SU-DHL-6 (cell line): Measurements from ENCODE around the gene COL4A1.

Experiments
- H2AFZ ChIP-seq: fragments of 200-600 bp; sonication (generic); 2 replicates; pipeline ENCODE4 v1.6.1; 2014; ENCODE audit warnings: low read depth, mild to moderate bottlenecking, moderate library complexity, mixed read lengths, antibody characterized with exemption, low read length; ENCODE audit not compliant: severe bottlenecking
- H3F3A ChIP-seq: fragments of 200-600 bp; shearing (Covaris generic); 2 replicates; pipeline ENCODE4 v1.6.0; 2016; ENCODE audit warnings: antibody characterized with exemption, mild to moderate bottlenecking; ENCODE audit not compliant: insufficient read depth
- H3K27ac ChIP-seq: fragments of 200-600 bp; sonication (generic); 2 replicates; pipeline ENCODE4 v1.5.1; 2016; ENCODE audit warnings: low read depth, mild to moderate bottlenecking, low read length, moderate library complexity, mixed read lengths
- H3K27me3 ChIP-seq: fragments of 200-600 bp; sonication (generic), shearing (Covaris generic); 2 replicates; pipeline ENCODE4 v1.6.0; 2014; ENCODE audit warnings: mild to moderate bottlenecking, low read length
- H3K36me3 ChIP-seq: fragments of 200-600 bp; sonication (generic); 2 replicates; pipeline ENCODE4 v1.6.1; 2014; ENCODE audit warnings: mild to moderate bottlenecking, low read length, mixed read lengths
- H3K4me2 ChIP-seq: fragments of 300-600, 200-600 bp; shearing (Covaris generic), sonication (generic); 2 replicates; pipeline ENCODE4 v1.6.0; 2014; ENCODE audit warnings: low read length, low read depth, mild to moderate bottlenecking; ENCODE audit not compliant: poor library complexity, severe bottlenecking
- H3K4me3 ChIP-seq: fragments of 200-600 bp; sonication (generic); 2 replicates; pipeline ENCODE4 v1.5.1; 2014; ENCODE audit warnings: antibody characterized with exemption, low read length, mild to moderate bottlenecking, mixed read lengths; ENCODE audit not compliant: insufficient read depth, poor library complexity, severe bottlenecking
- H3K79me2 ChIP-seq: fragments of 200-600 bp; sonication (generic); 2 replicates; pipeline ENCODE4 v1.6.1; 2014; ENCODE audit warnings: mild to moderate bottlenecking, low read length, moderate library complexity; ENCODE audit not compliant: insufficient read depth
- H3K9ac ChIP-seq: fragments of 200-600 bp; sonication (generic); 2 replicates; pipeline ENCODE4 v1.7.0; 2014; ENCODE audit warnings: mild to moderate bottlenecking, low read length
- H3K9me2 ChIP-seq: fragments of 200-600 bp; sonication (generic); replicated peaks from 2 replicates; pipeline ENCODE4 v1.6.1; 2014; ENCODE audit warnings: low read length; ENCODE audit not compliant: insufficient read depth
- H3K9me3 ChIP-seq: fragments of 200-600 bp; sonication (generic); 2 replicates; pipeline ENCODE4 v1.6.1; 2014; ENCODE audit warnings: low read length, mixed read lengths; ENCODE audit not compliant: insufficient read depth
- H4K20me1 ChIP-seq: fragments of 200-600 bp; sonication (generic); 2 replicates; pipeline ENCODE4 v1.6.1; 2014; ENCODE audit warnings: low read depth, mild to moderate bottlenecking, antibody characterized with exemption, low read length, moderate library complexity, mixed read lengths
- EZH2phosphoT487 ChIP-seq: fragments of 200-600 bp; sonication (generic), shearing (Covaris generic); conservative IDR thresholded peaks from 2 replicates; pipeline ENCODE4 v1.6.1; 2018; ENCODE audit warnings: mild to moderate bottlenecking, antibody characterized with exemption, low read length, moderate library complexity, mixed read lengths
- TF ChIP-seq, protein P1 (sequence below): fragments of 200-600 bp; sonication (generic); IDR thresholded peaks from one replicate; pipeline ENCODE4 v1.5.1; 2017; ENCODE audit warnings: antibody characterized with exemption, mild to moderate bottlenecking, low read length, moderate library complexity; ENCODE audit not compliant: insufficient read depth, poor library complexity, severe bottlenecking

The COL4A1 gene

GRCh38 chr13:110137680-110138009 lies 169.3 kb downstream of the COL4A1 start:
- Histone ChIP-seq H4K20me1 (no peaks in the 10 kb centered on the region), H3K36me3 (no peaks in the 10 kb centered on the region), H3K4me2 (peak overlapping the region; percentile 67), H3F3A (no peaks in the 10 kb centered on the region), H3K9ac (peak overlapping the region; percentile 42), H3K27me3 (no peaks in the 10 kb centered on the region; the same call in 1 of the 2 replicates), H3K27ac (peak overlapping the region; percentile 39), H2AFZ (peak overlapping the region; percentile 69), H3K4me3 (peak overlapping the region; percentile 44), H3K79me2 (no peaks in the 10 kb centered on the region), H3K9me2 (no peaks in the 10 kb centered on the region), H3K9me3 (no peaks in the 10 kb centered on the region)
- TF ChIP-seq EZH2phosphoT487, result no peak
- TF ChIP-seq, protein P1, sequence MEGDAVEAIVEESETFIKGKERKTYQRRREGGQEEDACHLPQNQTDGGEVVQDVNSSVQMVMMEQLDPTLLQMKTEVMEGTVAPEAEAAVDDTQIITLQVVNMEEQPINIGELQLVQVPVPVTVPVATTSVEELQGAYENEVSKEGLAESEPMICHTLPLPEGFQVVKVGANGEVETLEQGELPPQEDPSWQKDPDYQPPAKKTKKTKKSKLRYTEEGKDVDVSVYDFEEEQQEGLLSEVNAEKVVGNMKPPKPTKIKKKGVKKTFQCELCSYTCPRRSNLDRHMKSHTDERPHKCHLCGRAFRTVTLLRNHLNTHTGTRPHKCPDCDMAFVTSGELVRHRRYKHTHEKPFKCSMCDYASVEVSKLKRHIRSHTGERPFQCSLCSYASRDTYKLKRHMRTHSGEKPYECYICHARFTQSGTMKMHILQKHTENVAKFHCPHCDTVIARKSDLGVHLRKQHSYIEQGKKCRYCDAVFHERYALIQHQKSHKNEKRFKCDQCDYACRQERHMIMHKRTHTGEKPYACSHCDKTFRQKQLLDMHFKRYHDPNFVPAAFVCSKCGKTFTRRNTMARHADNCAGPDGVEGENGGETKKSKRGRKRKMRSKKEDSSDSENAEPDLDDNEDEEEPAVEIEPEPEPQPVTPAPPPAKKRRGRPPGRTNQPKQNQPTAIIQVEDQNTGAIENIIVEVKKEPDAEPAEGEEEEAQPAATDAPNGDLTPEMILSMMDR, result peak; percentile 43

GRCh38 chr13:110136660-110137585 lies 170.0 kb downstream of the COL4A1 start:
- no peak for TF ChIP-seq EZH2phosphoT487
- TF ChIP-seq, protein P1, result no peak
- Histone ChIP-seq H2AFZ (no peak overlapping the region), H3F3A (no peaks in the 10 kb centered on the region), H3K4me3 (peak overlapping the region; percentile 44), H3K4me2 (peak overlapping the region; percentile 67), H3K9ac (no peak overlapping the region), H4K20me1 (no peaks in the 10 kb centered on the region), H3K9me3 (no peaks in the 10 kb centered on the region), H3K27ac (no peak overlapping the region), H3K9me2 (no peaks in the 10 kb centered on the region), H3K27me3 (no peaks in the 10 kb centered on the region), H3K36me3 (no peaks in the 10 kb centered on the region), H3K79me2 (no peaks in the 10 kb centered on the region)

DNA sequence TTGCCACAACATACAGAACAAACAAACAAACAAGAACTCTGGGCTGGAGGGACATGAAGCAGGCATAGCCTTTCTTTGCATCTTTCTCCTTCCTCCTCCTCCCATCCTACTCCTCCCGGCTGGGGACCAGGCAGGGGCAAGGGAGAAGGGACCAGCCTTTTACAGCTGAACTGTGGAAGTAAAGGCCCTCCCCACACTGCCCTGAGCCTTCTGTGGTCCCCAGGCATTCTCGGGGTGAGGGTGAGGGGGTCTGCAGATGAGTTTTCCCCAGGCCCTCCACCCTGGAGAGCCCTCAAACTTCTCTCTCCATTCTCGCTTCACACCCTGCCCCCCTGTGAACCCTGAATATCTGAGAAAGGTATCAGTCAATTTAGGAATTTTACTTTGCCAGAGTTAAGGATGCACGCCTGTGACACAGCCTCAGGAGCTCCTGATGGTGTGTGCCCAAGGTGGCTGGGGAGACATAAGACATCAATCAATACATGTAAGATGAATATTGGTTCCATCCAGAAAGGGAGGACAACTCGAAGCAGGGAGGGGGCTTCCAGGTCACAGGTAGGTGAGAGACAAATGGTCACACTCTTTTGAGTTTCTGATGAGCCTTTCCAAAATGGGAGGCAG lies 170.9 kb downstream of the COL4A1 start:
- Histone ChIP-seq H3K27ac (no peak overlapping the region), H3K27me3 (no peaks in the 10 kb centered on the region), H3K9ac (no peak overlapping the region)

More for the DNA sequence above, 170.9 kb downstream of the COL4A1 start:
- H4K20me1 ChIP-seq, result no peaks in the 10 kb centered on the region
- no peak overlapping the region for H3K4me3 ChIP-seq
- no peaks in the 10 kb centered on the region for H3F3A ChIP-seq
- H3K36me3 ChIP-seq, result no peaks in the 10 kb centered on the region
- no peaks in the 10 kb centered on the region for H3K79me2 ChIP-seq
- no peak for TF ChIP-seq EZH2phosphoT487
- TF ChIP-seq, protein P1, result no peak
- H3K9me2 ChIP-seq, result no peaks in the 10 kb centered on the region
- no peaks in the 10 kb centered on the region for H3K9me3 ChIP-seq
- H3K4me2 ChIP-seq, result no peak overlapping the region
- H2AFZ ChIP-seq, result no peak overlapping the region
